ENCODE measurements around the gene NUPR1.
A peak's percentile ranks its signal among the peaks of the same experiment; 100 is the strongest.
"Not testable (repeated sequence)": the region's sequence is repeated elsewhere in the genome, so short reads cannot be mapped to it uniquely, and the experiment has no call there.

The NUPR1 gene

DNA sequence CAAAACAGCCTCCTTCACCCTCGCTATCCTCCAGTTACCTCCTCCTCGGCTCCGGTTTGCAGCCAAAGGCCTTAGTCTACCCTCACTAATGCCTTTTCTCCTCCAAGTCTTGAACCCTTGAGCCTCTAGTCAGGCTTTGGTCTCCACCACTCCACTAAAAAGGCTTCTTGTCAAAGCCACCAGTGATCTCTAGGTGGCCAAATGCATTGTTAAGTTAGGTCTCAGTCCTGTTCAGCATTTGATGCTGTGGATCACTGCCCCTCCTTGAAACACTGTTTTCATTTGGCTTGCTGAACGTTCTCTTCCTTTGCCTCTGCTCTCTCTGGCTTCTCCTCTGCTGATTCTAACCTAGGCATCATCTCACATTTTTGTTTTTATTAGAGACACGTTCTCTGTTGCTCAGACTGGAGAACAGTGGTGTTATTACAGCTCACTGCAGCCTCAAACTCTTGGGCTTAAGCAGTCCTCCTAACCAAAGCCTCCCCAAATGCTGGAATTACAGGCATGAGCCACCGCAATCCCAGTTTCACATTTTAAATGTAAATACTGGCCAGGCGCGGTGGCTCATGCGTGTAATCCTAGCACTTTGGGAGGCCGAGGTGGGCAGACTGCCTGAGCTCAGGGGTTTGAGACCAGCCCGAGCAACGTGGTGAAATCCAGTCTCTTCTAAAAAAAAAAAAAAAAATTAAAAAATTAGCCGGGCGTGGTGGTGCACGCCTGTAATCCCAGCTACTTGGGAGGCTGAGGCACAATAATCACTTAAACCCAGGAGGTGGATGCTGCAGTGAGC lies 16.1 kb upstream of the NUPR1 start:
- DNase-seq = no peak

DNA sequence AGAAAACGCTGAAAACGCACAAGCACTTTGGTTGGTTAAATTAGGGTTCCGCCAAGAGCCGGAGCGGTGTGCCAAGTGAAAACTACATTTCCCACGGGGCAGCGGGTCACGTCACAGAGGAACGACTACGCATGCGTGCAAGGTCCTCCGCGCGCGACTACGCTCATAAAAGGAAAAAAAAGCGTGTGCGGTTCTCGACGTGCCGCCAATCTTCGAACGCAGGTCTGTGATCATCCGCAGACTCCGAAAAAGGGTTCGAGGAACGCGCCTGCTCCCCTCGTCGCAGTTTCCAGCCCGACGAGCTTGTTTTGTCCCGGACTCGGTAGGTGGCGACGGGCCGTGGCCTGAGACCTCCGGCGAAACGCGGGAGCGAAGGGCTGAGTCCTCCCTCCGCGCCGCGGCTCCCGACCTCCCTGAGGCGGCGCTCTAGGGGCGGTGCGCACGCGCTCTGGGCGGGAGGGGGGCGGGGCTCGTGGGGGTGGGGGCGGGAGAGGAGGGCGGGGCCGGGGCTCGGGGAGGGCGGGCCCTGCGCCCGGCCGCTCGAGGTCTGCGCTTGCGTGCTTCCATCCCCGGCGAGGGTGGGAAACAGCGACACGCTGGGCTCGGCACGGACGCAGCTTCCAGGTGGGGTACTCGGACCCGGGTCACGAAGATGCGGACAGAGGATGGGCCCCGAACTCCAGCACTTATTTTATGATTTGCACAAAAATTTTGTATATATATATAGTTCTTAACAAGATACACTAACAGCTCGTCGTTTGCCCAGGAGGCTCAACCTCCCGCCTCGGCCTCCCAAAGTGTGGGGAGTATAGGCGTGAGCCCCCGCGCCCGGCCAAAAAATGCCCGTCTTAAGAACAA lies 15.2 kb upstream of the NUPR1 start, which contains the start of gene SGF29:
Gene SGF29 (plus strand): TSS at position 145 of the 858 bp plus-strand sequence. CDS start 27,150 bp downstream, outside the sequence.
- DNase-seq = peak; percentile 47

GRCh38 chr16:28549301-28549899 lies 10.6 kb upstream of the NUPR1 start:
- no peak for DNase-seq

DNA sequence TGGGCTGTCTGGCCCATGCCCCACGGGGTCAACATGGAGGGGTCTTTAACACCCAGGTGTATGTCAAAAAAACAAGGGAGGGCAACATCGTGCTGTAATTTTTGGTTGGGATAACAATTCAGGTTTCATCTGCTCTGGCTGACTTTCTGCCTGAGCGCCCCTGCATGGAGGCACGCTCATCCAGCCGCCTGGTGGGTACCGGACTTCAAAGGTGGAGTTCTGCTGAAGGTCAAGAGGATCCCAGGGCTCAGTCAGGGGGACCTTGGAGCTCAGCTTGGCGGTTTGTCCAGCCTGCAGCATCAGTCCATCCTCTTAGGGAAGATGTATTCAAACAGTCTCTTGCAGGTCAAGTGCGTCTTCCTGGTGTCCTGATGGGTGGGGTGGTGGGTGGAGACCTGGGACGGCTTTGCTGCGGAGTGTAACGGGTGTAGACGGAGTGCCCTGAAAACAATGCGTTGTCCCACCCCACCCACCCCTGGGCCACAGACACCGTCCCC lies 9.6 kb upstream of the NUPR1 start:
- DNase-seq = no peak

- no peak for DNase-seq
These were observed 7.9 kb upstream of the NUPR1 start for GRCh38 chr16:28546626-28547025.

DNA sequence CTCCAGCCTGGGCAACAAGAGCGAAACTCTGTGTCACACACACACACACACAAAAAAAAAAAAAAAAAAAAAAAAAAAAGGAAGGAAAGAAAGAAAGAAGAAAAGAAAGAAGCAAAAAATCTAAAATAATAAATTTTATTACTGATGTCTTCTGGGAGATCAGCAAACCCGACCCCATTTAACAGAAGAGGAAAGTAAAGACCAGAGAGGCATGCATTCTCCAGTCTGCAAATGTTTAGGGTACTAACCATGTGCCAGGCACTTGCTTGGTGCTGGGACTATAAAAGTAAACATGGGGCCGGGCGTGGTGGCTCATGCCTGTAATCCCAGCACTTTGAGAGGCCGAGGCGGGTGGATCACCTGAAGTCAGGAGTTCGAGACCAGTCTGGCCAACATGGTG lies 7.2 kb upstream of the NUPR1 start:
- not testable (repeated sequence) for DNase-seq

DNA sequence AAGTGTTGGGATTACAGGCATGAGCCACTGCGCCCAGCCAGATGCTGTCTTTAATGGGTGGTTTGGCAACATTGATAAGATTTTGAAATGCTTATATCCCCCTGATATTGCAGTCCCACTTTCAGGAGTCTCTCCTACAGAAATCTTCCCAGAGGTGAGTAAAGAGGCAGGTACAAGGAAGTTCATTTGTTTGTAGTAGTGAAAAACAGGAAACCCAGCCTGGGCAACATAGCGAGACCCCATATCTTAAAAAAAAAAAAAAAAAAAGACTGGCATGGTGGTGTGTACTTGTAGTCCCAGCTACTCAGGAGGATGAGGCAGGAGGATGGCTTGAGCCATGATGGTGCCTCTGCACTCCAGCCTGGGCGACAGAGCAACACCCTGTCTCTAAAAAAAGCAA lies 6.2 kb upstream of the NUPR1 start:
- DNase-seq = no peak

GRCh38 chr16:28543072-28543471 lies 4.3 kb upstream of the NUPR1 start:
- no peak for DNase-seq

GRCh38 chr16:28542646-28543045 lies 3.9 kb upstream of the NUPR1 start:
- DNase-seq = no peak

GRCh38 chr16:28540346-28540745 lies 1.6 kb upstream of the NUPR1 start:
- no peak for DNase-seq

GRCh38 chr16:28537964-28538732 lies 626 bp downstream of the NUPR1 start:
- no peak for DNase-seq

DNA sequence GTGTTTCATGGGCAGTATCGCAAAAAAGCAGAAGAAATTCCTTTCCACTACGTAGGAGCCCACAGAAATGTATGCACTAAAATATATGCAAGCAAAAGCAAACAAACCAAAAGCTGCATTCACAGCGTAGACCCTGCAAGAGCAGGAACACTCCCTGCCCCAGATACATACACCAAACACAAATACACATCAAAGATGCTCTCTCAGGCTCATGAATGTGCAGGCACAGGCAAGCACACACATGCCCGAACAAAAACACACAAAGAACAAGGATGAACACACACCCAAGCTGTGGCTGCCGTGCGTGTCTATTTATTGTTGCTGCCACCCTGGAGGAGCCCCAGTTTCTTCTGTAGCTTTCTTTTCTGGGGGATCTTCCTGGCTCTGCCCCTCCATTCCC lies 1.7 kb downstream of the NUPR1 start:
- DNase-seq = no peak

DNA sequence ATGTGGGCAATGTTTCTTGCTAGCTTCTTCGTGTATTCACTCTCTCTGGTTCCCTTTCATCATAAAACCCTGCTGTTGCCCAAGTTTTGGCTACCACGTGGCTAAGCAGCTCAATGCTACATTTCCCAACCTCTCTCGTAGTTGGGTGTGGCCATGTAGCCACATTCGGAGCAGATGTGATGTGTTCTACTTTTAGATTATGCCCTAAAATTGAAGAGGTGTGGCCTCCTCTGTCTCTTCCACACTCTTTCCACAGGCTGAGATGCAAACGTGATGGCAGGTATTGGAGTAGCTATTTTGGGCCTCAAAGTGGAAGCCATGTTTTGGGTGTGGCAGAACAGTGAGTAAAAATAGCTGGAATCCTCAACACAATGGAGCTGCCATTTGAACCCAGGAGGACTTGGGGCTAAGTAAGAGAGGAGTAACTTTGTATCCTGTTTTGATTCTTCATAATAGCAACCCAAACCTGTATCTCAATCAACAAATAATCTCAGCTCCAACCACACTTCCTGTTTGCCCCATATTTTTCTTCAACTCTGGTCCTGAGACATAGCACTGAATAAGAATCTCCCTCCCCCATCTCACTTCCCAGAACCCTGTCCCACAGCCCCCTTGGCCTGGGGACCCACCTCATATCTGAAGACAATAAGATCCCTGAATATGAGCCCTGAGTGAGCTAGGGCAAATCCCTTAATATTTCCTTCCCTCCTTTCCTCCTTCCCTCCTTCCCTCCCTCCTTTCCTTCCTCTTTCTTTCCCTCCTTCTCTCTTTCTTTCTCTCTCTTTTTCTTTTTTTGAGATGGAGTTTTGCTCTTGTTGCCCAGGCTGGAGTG lies 4.0 kb downstream of the NUPR1 start:
- DNase-seq = no peak

- DNase-seq = no peak
These were observed 5.7 kb downstream of the NUPR1 start for GRCh38 chr16:28532940-28533647.

- no peak for DNase-seq
These were observed 6.7 kb downstream of the NUPR1 start for GRCh38 chr16:28531777-28532744.

DNA sequence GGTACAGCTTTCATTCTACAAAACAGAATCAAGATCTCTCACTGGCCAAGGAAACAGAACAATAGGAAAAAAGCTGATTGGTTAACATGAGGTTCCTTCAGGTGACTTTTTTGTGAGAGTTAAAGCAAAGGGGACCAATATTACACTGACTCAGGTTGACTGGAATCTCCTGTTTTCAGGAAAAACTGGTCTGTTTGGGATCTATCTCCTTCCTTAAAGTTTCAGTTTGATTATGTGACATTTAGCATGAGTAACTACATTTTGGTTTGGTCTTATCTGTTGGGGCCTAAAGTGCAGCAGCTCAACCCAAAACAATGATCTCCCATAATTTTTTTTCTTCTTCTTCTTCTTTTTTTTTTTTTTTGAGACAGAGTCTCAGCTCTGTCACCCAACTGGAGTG lies 9.7 kb downstream of the NUPR1 start:
- no peak for DNase-seq

DNA sequence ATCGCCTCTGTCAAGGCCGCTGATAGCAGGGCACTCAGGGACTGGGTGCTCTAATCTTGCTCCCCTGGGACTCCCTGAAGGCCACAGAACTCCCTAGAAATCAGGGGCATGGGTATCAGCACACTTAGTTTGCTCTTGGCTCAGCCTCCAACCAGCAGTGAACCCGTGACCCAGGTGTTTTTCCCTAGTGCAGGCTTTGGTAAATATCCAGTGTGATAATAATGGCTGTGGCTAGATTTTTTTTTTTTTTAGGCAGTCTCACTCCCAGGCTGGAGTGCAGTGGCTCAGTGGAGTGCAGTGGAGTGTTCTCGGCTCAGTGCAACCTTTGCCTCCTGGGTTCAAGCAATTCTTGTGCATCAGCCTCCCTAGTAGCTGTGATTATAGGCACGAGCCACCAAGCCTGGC lies 10.3 kb downstream of the NUPR1 start:
- no peak for DNase-seq

GRCh38 chr16:28527985-28528384 lies 10.8 kb downstream of the NUPR1 start:
- DNase-seq = no peak

DNA sequence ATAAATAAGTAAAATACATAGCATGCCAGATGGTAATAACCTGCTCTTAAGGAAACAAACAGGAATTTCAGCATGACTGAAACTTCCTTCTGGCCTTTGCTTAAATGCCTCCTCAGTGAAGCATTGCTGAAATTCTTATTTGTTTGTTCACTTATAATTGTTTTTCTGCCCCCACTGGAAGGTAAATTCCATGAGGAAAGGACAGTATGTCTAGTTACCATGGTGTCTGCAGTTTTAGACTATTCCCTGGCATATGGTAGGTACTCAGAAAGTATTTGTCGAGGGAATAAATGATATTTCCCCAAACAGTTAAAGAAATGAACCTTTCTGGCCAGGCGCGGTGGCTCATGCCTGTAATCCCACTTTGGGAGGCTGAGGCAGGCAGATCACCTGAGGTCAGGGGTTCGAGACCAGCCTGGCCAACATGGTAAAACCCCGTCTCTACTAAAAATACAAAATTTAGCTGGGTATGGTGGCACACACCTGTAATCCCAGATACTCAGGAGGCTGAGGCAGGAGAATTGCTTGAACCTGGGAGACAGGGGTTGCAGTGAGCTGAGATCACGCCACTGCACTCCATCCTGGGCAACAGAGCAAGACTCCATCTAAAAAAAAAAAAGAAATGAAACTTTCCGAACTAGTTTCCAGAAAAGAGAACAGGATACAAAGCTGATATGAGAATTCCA lies 11.5 kb downstream of the NUPR1 start:
- DNase-seq = not testable (repeated sequence)

Measured in NCI-H1048 (cell line).